Breast epithelium (tissue), 4 donors: Measurements from ENCODE around the gene PPP1CC. TPM values are rescaled to one million over a fixed set of nuclear protein-coding genes. Genes with fewer than 3 reads are reported as not detected.

Experiments
- DNase-seq, 2 donors: peaks; one replicate each; pipeline ENCODE4 v3.0.0-alpha.2; 2019; ENCODE audit warnings: low spot score in 2 of 2
- H3K27ac ChIP-seq, 2 donors: fragments of 200-600 bp; sonication (generic) in 1 of 2; one replicate each; pipeline ENCODE4 v1.5.1; 2016 to 2019; ENCODE audit warnings: mild to moderate bottlenecking in 1 of 2
- H3K27me3 ChIP-seq, 2 donors: fragments of 200-600 bp; sonication (generic) in 1 of 2; one replicate each; pipeline versions ENCODE4 v1.5.1 to v1.6.0; 2017 to 2019; ENCODE audit warnings: control low read depth in 1 of 2, mild to moderate bottlenecking in 1 of 2
- H3K36me3 ChIP-seq: fragments of 200-600 bp; one replicate; pipeline ENCODE4 v1.5.1; 2019
- H3K4me1 ChIP-seq, 2 donors: fragments of 200-600 bp; sonication (generic); one replicate each; pipeline ENCODE4 v1.5.1; 2016 to 2019; ENCODE audit warnings: control low read depth in 1 of 2
- H3K4me3 ChIP-seq, 3 donors: fragments of 200-600 bp; sonication (generic); 1 replicate in 2 of 3; 2 replicates in 1 of 3; pipeline ENCODE4 v1.5.1; 2016 to 2019; ENCODE audit warnings: mild to moderate bottlenecking in 3 of 3, moderate library complexity in 2 of 3
- H3K9me3 ChIP-seq, 2 donors: fragments of 200-600 bp; sonication (generic) in 1 of 2; one replicate each; pipeline ENCODE4 v1.5.1; 2016 to 2019; ENCODE audit warnings: control low read depth in 1 of 2
- CTCF ChIP-seq, 3 donors: fragments of 450-650 bp; IDR thresholded peaks; one replicate each; pipeline ENCODE4 v1.5.1; 2016 to 2017; ENCODE audit warnings: antibody characterized with exemption in 3 of 3, mild to moderate bottlenecking in 3 of 3, moderate library complexity in 3 of 3
- POLR2A ChIP-seq: fragments of 450-650 bp; IDR thresholded peaks from one replicate; pipeline ENCODE4 v1.6.1; 2016; ENCODE audit warnings: antibody characterized with exemption, mild to moderate bottlenecking, moderate library complexity
- POLR2AphosphoS5 ChIP-seq, 3 donors: sonication (generic); formaldehyde crosslinking; IDR thresholded peaks; one replicate each; pipeline ENCODE4 v1.6.1; 2017; ENCODE audit warnings: antibody characterized with exemption in 3 of 3
- intact Hi-C: fragments of 100-400 bp; cut with DNase I; formaldehyde crosslinking; loops from one replicate; pipeline ENCODE4 v1.15.1; 2023; ENCODE audit warnings: low total_unique reads
- total RNA-seq, 3 donors: library from RNA; depleted of rRNA; stranded (reverse); fragments of >200 nt; gene quantifications; one replicate each; pipeline ENCODE4 v1.1.0, GENCODE V29; 2016

The PPP1CC gene
- total RNA-seq, 3 donors from 2014 or later = 97.7 to 135 (median 106) TPM

DNA sequence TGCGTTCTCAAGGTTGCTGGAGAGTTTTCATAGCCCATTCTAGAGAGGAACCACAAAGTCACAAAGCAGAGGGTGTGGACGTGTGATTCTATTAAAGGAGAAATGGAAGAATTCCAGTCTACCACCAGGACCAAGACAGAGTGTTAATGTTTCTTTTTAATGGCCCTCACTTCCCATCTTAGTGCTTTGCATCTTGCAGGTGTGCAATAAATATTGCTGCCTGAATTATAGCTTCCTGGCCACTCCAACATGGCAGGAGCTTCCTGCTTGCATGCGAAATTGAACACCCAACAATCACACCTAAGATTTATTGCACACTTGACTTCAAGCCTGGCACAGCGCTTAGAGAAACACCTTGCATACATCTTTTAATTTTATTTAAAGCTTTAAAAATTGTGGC is 22.4 kb upstream of the PPP1CC start:
- Histone ChIP-seq H3K4me1 (no peaks in the 10 kb centered on the region), H3K4me3 (no peak overlapping the region), H3K27ac (no peak overlapping the region), H3K36me3 (no peaks in the 10 kb centered on the region), H3K9me3 (no peaks in the 10 kb centered on the region), H3K27me3 (no peaks in the 10 kb centered on the region)
- no peak for TF ChIP-seq POLR2AphosphoS5 (IDR thresholded peaks at IDR 0.05)
- no peak for TF ChIP-seq POLR2A
- TF ChIP-seq CTCF (IDR thresholded peaks at IDR 0.05) = no peak
- intact Hi-C loops = no loop called here
- DNase-seq = no peak

DNA sequence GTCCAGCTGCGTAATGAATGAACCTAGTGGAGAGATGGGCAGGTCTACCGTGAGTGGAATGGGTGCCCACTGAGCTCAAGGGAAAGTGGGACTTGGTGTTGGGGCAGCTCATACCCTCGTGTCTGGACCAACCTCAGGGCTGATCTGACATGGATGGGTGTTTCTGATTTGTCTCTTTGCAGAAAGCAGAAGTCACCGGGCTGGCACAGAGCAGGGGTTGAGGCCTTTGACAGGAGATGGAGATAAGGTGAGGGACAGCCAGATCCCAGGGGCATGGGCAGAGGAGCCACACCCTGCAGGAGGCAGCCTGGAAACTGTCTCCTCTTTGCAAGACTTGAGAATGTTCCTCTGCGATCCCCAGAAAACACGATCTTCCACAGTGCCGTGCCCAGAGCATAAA is 20.9 kb upstream of the PPP1CC start:
- H3K27me3 ChIP-seq = no peaks in the 10 kb centered on the region
- no peak overlapping the region for H3K4me3 ChIP-seq
- TF ChIP-seq CTCF (IDR thresholded peaks at IDR 0.05) (no peak), POLR2AphosphoS5 (IDR thresholded peaks at IDR 0.05) (no peak), POLR2A (no peak)
- H3K36me3 ChIP-seq = no peaks in the 10 kb centered on the region
- H3K9me3 ChIP-seq = no peaks in the 10 kb centered on the region
- no peaks in the 10 kb centered on the region for H3K4me1 ChIP-seq
- H3K27ac ChIP-seq = no peak overlapping the region
- intact Hi-C loops = no loop called here
- DNase-seq = no peak

DNA sequence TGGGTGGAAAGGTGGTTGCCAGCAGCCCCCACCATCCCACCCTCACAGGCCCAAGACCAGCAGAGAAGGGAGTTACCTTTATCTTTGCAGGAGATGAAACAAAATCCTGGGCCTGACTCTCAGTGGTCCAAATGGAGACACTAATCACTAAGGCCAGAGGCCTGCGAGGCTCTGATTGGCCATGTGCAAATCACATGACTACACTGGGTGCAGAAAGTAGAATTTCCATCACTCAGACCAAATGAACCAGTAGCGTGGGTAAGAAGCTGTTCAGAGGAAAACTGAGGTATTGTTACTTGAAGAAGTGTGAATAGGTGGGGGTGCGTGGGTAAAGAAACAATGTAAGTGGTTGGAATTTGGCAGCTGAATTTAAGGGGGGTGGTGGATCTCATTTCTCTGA is 20.2 kb upstream of the PPP1CC start:
- Histone ChIP-seq H3K4me1 (no peaks in the 10 kb centered on the region), H3K27ac (no peak overlapping the region), H3K36me3 (no peaks in the 10 kb centered on the region), H3K4me3 (no peak overlapping the region), H3K9me3 (no peaks in the 10 kb centered on the region), H3K27me3 (no peaks in the 10 kb centered on the region)
- TF ChIP-seq CTCF (IDR thresholded peaks at IDR 0.05) = no peak
- TF ChIP-seq POLR2A = no peak
- TF ChIP-seq POLR2AphosphoS5 (IDR thresholded peaks at IDR 0.05) = no peak
- DNase-seq = no peak
- intact Hi-C loops = no loop called here

GRCh38 chr12:110760204-110760609 is 17.5 kb upstream of the PPP1CC start:
- intact Hi-C loops = no loop called here
- Histone ChIP-seq H3K9me3 (no peaks in the 10 kb centered on the region), H3K27ac (no peak overlapping the region), H3K4me3 (no peak overlapping the region), H3K27me3 (no peaks in the 10 kb centered on the region), H3K36me3 (no peaks in the 10 kb centered on the region), H3K4me1 (no peaks in the 10 kb centered on the region)
- TF ChIP-seq CTCF (IDR thresholded peaks at IDR 0.05) (no peak), POLR2A (no peak), POLR2AphosphoS5 (IDR thresholded peaks at IDR 0.05) (no peak)
- no peak for DNase-seq

DNA sequence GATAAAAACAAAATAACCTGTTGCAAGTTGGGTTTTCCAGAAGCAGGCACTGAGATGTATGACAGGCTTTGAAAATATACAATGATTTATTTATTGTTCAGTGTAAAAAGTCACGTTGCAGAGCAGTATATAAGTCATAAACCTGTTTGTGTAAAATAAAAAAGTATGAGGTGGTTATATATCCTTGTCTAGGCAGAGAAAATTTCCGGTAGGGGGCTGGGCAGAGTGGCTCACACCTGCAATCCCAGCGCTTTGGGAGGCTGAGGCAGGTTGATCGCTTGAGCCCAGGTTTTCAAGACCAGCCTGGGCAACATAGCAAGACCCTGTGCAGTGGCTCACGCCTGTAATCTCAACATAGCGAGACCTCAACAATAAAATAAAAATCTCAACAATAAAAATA is 16.2 kb upstream of the PPP1CC start:
- no peak for TF ChIP-seq CTCF (IDR thresholded peaks at IDR 0.05)
- TF ChIP-seq POLR2A = no peak
- TF ChIP-seq POLR2AphosphoS5 (IDR thresholded peaks at IDR 0.05) = no peak
- Histone ChIP-seq H3K4me3 (no peak overlapping the region), H3K4me1 (no peaks in the 10 kb centered on the region), H3K27me3 (no peaks in the 10 kb centered on the region), H3K27ac (no peak overlapping the region), H3K36me3 (no peaks in the 10 kb centered on the region), H3K9me3 (no peaks in the 10 kb centered on the region)
- no peak for DNase-seq
- intact Hi-C loops = no loop called here
